HepG2 (cell line): ENCODE measurements around the gene ARIH2. TPM values are rescaled to one million over a fixed set of nuclear protein-coding genes. Genes with fewer than 3 reads are reported as not detected.
A peak's percentile ranks its signal among the peaks of the same experiment; 100 is the strongest.

Source experiments
- ADNP ChIP-seq: sonication (generic); formaldehyde crosslinking; IDR thresholded peaks from 2 replicates; pipeline ENCODE4 v1.4.0; 2020; ENCODE audit warnings: missing genetic modification reagents
- ATF7 ChIP-seq, 2 experiments: fragments of 450-650 bp in 1 of 2; sonication (generic) in 1 of 2; formaldehyde crosslinking in 1 of 2; IDR thresholded peaks; 2 replicates each; pipeline versions ENCODE4 v1.4.0 to v1.6.1; 2016 to 2020; ENCODE audit warnings: antibody characterized with exemption in 1 of 2, mild to moderate bottlenecking in 1 of 2, missing genetic modification reagents in 1 of 2
- BCL6 ChIP-seq: IDR thresholded peaks from 2 replicates; pipeline ENCODE4 v1.6.1; 2016; ENCODE audit warnings: missing genetic modification reagents, missing compliant biosample characterization
- CEBPB ChIP-seq: IDR thresholded peaks from 2 replicates; pipeline ENCODE4 v1.6.1; 2011; ENCODE audit warnings: low read depth, low read length, improper control_type of control experiment, borderline replicate concordance
- CENPBD1 ChIP-seq: sonication (generic); formaldehyde crosslinking; IDR thresholded peaks from 2 replicates; pipeline ENCODE4 v1.8.0; 2022; ENCODE audit warnings: missing genetic modification reagents, low read depth, mild to moderate bottlenecking, borderline replicate concordance
- DR1 ChIP-seq: sonication (generic); formaldehyde crosslinking; IDR thresholded peaks from 2 replicates; pipeline ENCODE4 v1.8.0; 2021; ENCODE audit warnings: mild to moderate bottlenecking, missing genetic modification reagents, inconsistent platforms
- DRAP1 ChIP-seq: IDR thresholded peaks from 2 replicates; pipeline ENCODE4 v1.6.1; 2016; ENCODE audit warnings: missing genetic modification reagents, missing compliant biosample characterization
- EEA1 ChIP-seq: sonication (generic); formaldehyde crosslinking; IDR thresholded peaks from 2 replicates; pipeline ENCODE4 v1.5.1; 2020; ENCODE audit warnings: mild to moderate bottlenecking, missing genetic modification reagents, borderline replicate concordance
- ELF1 ChIP-seq: sonication (generic); formaldehyde crosslinking; IDR thresholded peaks from 2 replicates; pipeline ENCODE4 v1.4.0; 2020; ENCODE audit warnings: missing genetic modification reagents
- ETV5 ChIP-seq: IDR thresholded peaks from 2 replicates; pipeline ENCODE4 v1.6.1; 2018; ENCODE audit warnings: missing biosample characterization, missing genetic modification reagents, inconsistent platforms, borderline replicate concordance
- FOXA3 ChIP-seq: IDR thresholded peaks from 2 replicates; pipeline ENCODE4 v1.6.1; 2016; ENCODE audit warnings: missing genetic modification reagents, missing compliant biosample characterization
- GTF2F1 ChIP-seq: fragments of 150-350 bp; IDR thresholded peaks from 2 replicates; pipeline ENCODE4 v1.6.1; 2014; ENCODE audit warnings: low read length
- GTF3A ChIP-seq: sonication (generic); formaldehyde crosslinking; conservative IDR thresholded peaks from 2 replicates; pipeline ENCODE4 v1.4.0; 2020; ENCODE audit warnings: mild to moderate bottlenecking, missing genetic modification reagents
- MTA1 ChIP-seq: sonication (generic); formaldehyde crosslinking; IDR thresholded peaks from 2 replicates; pipeline ENCODE4 v1.4.0; 2020; ENCODE audit warnings: missing genetic modification reagents, mild to moderate bottlenecking, borderline replicate concordance
- MXD3 ChIP-seq: IDR thresholded peaks from 2 replicates; pipeline ENCODE4 v1.6.1; 2016; ENCODE audit warnings: mild to moderate bottlenecking, missing biosample characterization, missing genetic modification reagents
- NFE2L1 ChIP-seq: sonication (generic); formaldehyde crosslinking; IDR thresholded peaks from 2 replicates; pipeline ENCODE4 v1.4.0; 2020; ENCODE audit warnings: missing genetic modification reagents, mild to moderate bottlenecking, borderline replicate concordance
- RFX1 ChIP-seq: fragments of 450-650 bp; IDR thresholded peaks from 2 replicates; pipeline ENCODE4 v1.6.1; 2017
- RFXAP ChIP-seq: sonication (generic); formaldehyde crosslinking; IDR thresholded peaks from 2 replicates; pipeline ENCODE4 v1.4.0; 2020; ENCODE audit warnings: missing genetic modification reagents, borderline replicate concordance
- SALL1 ChIP-seq: sonication (generic); formaldehyde crosslinking; IDR thresholded peaks from 2 replicates; pipeline ENCODE4 v1.8.0; 2022; ENCODE audit warnings: mild to moderate bottlenecking, missing genetic modification reagents
- SMARCE1 ChIP-seq: fragments of 450-650 bp; IDR thresholded peaks from 2 replicates; pipeline ENCODE4 v1.6.1; 2017; ENCODE audit warnings: borderline replicate concordance
- ZNF10 ChIP-seq: sonication (generic); formaldehyde crosslinking; IDR thresholded peaks from 2 replicates; pipeline ENCODE4 v1.4.0; 2020; ENCODE audit warnings: mild to moderate bottlenecking, low read depth, missing genetic modification reagents, borderline replicate concordance
- ZNF83 ChIP-seq: sonication (generic); formaldehyde crosslinking; IDR thresholded peaks from 2 replicates; pipeline ENCODE4 v1.4.0; 2020; ENCODE audit warnings: missing genetic modification reagents, mild to moderate bottlenecking, borderline replicate concordance
- polyA plus RNA-seq, 8 experiments: library from polyadenylated mRNA; depleted of rRNA in 3 of 8; stranded (reverse) in 7 of 8; unstranded in 1 of 8; fragments of >200 nt; fragmentation: Illumina TruSeq in 4 of 8; extraction: Trizol in 4 of 8; gene quantifications; 2 replicates each; pipeline versions ENCODE4 v1.2.1 to v1.2.3, GENCODE V29; 2011 to 2016; ENCODE audit warnings: low read depth in 4 of 8, missing spikeins in 1 of 8, mixed read lengths in 1 of 8; ENCODE audit not compliant: insufficient read depth in 1 of 8
- total RNA-seq, 5 experiments: library from RNA; depleted of rRNA; stranded (reverse); fragments of >200 nt; fragmentation: Illumina TruSeq; extraction: Trizol; gene quantifications; 2 replicates each; pipeline ENCODE4 v1.2.3, GENCODE V29; 2016; ENCODE audit warnings: low read depth in 1 of 5
- TF ChIP-seq, protein P1 (sequence below): sonication (generic); formaldehyde crosslinking; conservative IDR thresholded peaks from 2 replicates; pipeline ENCODE4 v1.8.0; 2022; ENCODE audit warnings: low read depth, missing genetic modification reagents
- TF ChIP-seq, protein P2 (sequence below), 2 experiments: IDR thresholded peaks; 2 replicates each; pipeline ENCODE4 v1.6.1; 2011 to 2012; ENCODE audit warnings: low read length in 2 of 2, borderline replicate concordance in 1 of 2, low read depth in 1 of 2, mild to moderate bottlenecking in 1 of 2, moderate library complexity in 1 of 2

Gene ARIH2
- total and polyA plus RNA-seq, 2 of the 13 experiments (the other 11 are each of a cell fraction or from before 2014, with no cell fraction given) = 64.8 to 83.3 TPM

GRCh38 chr3:49021213-49021812, 102.7 kb downstream of the ARIH2 start (continued):
- TF ChIP-seq ELF1 = peak; percentile 92
- peak; percentile 34; the same call in 1 of the 2 replicates for TF ChIP-seq MXD3 (CRISPR knock-in tag)
- peak; percentile 33; the same call in 1 of the 2 replicates for TF ChIP-seq CENPBD1 (CRISPR knock-in tag)
- no peak for TF ChIP-seq ZNF10 (CRISPR knock-in tag)
- TF ChIP-seq SMARCE1 = no peak
- TF ChIP-seq ATF7 (IDR thresholded peaks at IDR 0.05) = no peak
- TF ChIP-seq ATF7 (CRISPR knock-in tag; IDR thresholded peaks at IDR 0.05) = 0 out of 2 replicates have a peak, but pooled peaks have one; percentile 4
- TF ChIP-seq FOXA3 (CRISPR knock-in tag) = 0 out of 2 replicates have a peak, but pooled peaks have one; percentile 40
- peak; percentile 100 for TF ChIP-seq DRAP1
- 0 out of 2 replicates have a peak, but pooled peaks have one; percentile 84 for TF ChIP-seq GTF3A (CRISPR knock-in tag)
- peak; percentile 100 for TF ChIP-seq DR1 (CRISPR knock-in tag)
- TF ChIP-seq CEBPB = no peak
- TF ChIP-seq MTA1 = peak; percentile 43; the same call in 1 of the 2 replicates
- TF ChIP-seq ZNF83 = peak; percentile 73; the same call in 1 of the 2 replicates
- TF ChIP-seq BCL6 (CRISPR knock-in tag) = 0 out of 2 replicates have a peak, but pooled peaks have one; percentile 56
- TF ChIP-seq NFE2L1 (CRISPR knock-in tag) = no peak
- TF ChIP-seq, protein P1, sequence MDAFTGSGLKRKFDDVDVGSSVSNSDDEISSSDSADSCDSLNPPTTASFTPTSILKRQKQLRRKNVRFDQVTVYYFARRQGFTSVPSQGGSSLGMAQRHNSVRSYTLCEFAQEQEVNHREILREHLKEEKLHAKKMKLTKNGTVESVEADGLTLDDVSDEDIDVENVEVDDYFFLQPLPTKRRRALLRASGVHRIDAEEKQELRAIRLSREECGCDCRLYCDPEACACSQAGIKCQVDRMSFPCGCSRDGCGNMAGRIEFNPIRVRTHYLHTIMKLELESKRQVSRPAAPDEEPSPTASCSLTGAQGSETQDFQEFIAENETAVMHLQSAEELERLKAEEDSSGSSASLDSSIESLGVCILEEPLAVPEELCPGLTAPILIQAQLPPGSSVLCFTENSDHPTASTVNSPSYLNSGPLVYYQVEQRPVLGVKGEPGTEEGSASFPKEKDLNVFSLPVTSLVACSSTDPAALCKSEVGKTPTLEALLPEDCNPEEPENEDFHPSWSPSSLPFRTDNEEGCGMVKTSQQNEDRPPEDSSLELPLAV = no peak
- TF ChIP-seq RFXAP = 0 out of 2 replicates have a peak, but pooled peaks have one; percentile 17
- no peak for TF ChIP-seq RFX1
- TF ChIP-seq, protein P2, sequence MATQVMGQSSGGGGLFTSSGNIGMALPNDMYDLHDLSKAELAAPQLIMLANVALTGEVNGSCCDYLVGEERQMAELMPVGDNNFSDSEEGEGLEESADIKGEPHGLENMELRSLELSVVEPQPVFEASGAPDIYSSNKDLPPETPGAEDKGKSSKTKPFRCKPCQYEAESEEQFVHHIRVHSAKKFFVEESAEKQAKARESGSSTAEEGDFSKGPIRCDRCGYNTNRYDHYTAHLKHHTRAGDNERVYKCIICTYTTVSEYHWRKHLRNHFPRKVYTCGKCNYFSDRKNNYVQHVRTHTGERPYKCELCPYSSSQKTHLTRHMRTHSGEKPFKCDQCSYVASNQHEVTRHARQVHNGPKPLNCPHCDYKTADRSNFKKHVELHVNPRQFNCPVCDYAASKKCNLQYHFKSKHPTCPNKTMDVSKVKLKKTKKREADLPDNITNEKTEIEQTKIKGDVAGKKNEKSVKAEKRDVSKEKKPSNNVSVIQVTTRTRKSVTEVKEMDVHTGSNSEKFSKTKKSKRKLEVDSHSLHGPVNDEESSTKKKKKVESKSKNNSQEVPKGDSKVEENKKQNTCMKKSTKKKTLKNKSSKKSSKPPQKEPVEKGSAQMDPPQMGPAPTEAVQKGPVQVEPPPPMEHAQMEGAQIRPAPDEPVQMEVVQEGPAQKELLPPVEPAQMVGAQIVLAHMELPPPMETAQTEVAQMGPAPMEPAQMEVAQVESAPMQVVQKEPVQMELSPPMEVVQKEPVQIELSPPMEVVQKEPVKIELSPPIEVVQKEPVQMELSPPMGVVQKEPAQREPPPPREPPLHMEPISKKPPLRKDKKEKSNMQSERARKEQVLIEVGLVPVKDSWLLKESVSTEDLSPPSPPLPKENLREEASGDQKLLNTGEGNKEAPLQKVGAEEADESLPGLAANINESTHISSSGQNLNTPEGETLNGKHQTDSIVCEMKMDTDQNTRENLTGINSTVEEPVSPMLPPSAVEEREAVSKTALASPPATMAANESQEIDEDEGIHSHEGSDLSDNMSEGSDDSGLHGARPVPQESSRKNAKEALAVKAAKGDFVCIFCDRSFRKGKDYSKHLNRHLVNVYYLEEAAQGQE (IDR thresholded peaks at IDR 0.05; ENCODE audit: borderline replicate concordance in 1 of 2, low read depth in 1 of 2, low read length in 2 of 2) = peak in 1 of 2 experiments; percentile 52; a peak in 1 of 4 replicates
- peak; percentile 76 for TF ChIP-seq ETV5 (CRISPR knock-in tag)
- TF ChIP-seq ADNP (CRISPR knock-in tag) = no peak
- TF ChIP-seq EEA1 (CRISPR knock-in tag) = no peak
- TF ChIP-seq GTF2F1 = no peak; the same call in 1 of the 2 replicates
- TF ChIP-seq SALL1 = peak; percentile 80
